CD14-positive monocyte (primary cell): ENCODE measurements around the gene ZSWIM5. TPM values are rescaled to one million over a fixed set of nuclear protein-coding genes. Genes with fewer than 3 reads are reported as not detected.
A peak's percentile ranks its signal among the peaks of the same experiment; 100 is the strongest.

Source experiments
- DNase-seq, 3 donors: peaks; one replicate each; pipeline ENCODE4 v3.0.0-alpha.2; 2011 to 2022
- H2AFZ ChIP-seq: 2 replicates; pipeline ENCODE4 v1.6.0; 2012; ENCODE audit warnings: mild to moderate bottlenecking, low read depth, low read length, inconsistent platforms; ENCODE audit not compliant: insufficient read depth, poor library complexity, severe bottlenecking
- H3K27ac ChIP-seq, 2 donors: 1 replicate in 1 of 2; 2 replicates in 1 of 2; pipeline ENCODE4 v1.5.1; 2012 to 2013; ENCODE audit warnings: low read length in 2 of 2, control low read depth in 1 of 2, inconsistent platforms in 1 of 2, low read depth in 1 of 2, mild to moderate bottlenecking in 1 of 2
- H3K27me3 ChIP-seq, 2 donors: one replicate each; pipeline versions ENCODE4 v1.6.0 to v1.6.1; 2011 to 2013; ENCODE audit warnings: low read length in 2 of 2; ENCODE audit not compliant: control insufficient read depth in 2 of 2, insufficient read depth in 2 of 2
- H3K36me3 ChIP-seq, 2 donors: replicated peaks in 1 of 2; 1 replicate in 1 of 2; 2 replicates in 1 of 2; pipeline versions ENCODE4 v1.5.1 to v1.6.1; 2012 to 2013; ENCODE audit warnings: low read length in 2 of 2, control low read depth in 1 of 2, inconsistent platforms in 1 of 2, mild to moderate bottlenecking in 1 of 2; ENCODE audit not compliant: insufficient read depth in 2 of 2, control insufficient read depth in 1 of 2
- H3K4me1 ChIP-seq, 2 donors: 1 replicate in 1 of 2; 2 replicates in 1 of 2; pipeline versions ENCODE4 v1.5.1 to v1.6.1; 2012 to 2013; ENCODE audit warnings: low read length in 2 of 2, control low read depth in 1 of 2, inconsistent platforms in 1 of 2, mild to moderate bottlenecking in 1 of 2, moderate library complexity in 1 of 2; ENCODE audit not compliant: insufficient read depth in 2 of 2, control insufficient read depth in 1 of 2
- H3K4me2 ChIP-seq: replicated peaks from 2 replicates; pipeline ENCODE3; 2012; ENCODE audit warnings: low read length, moderate library complexity, mild to moderate bottlenecking; ENCODE audit not compliant: poor library complexity, severe bottlenecking; ENCODE audit errors: extremely low read depth
- H3K4me3 ChIP-seq, 3 experiments: fragments of 200-600 bp in 1 of 3; sonication (generic) in 1 of 3; replicated peaks in 1 of 3; 1 replicate in 2 of 3; 2 replicates in 1 of 3; pipeline ENCODE4 v1.5.1; 2011 to 2013; ENCODE audit warnings: low read length in 3 of 3, mild to moderate bottlenecking in 3 of 3, control low read depth in 2 of 3, low read depth in 2 of 3, inconsistent platforms in 1 of 3, moderate library complexity in 1 of 3
- H3K79me2 ChIP-seq: 2 replicates; pipeline ENCODE4 v1.6.0; 2012; ENCODE audit warnings: mild to moderate bottlenecking, control low read depth, inconsistent platforms, low read length, moderate library complexity; ENCODE audit not compliant: insufficient read depth
- H3K9ac ChIP-seq: 2 replicates; pipeline ENCODE4 v1.6.0; 2017; ENCODE audit warnings: low read length, mild to moderate bottlenecking; ENCODE audit not compliant: insufficient read depth, poor library complexity, severe bottlenecking
- H3K9me3 ChIP-seq, 2 donors: replicated peaks in 1 of 2; 1 replicate in 1 of 2; 2 replicates in 1 of 2; pipeline versions ENCODE4 v1.5.1 to v1.6.1; 2012 to 2013; ENCODE audit warnings: low read length in 2 of 2, control low read depth in 1 of 2; ENCODE audit not compliant: control insufficient read depth in 1 of 2, insufficient read depth in 1 of 2
- H4K20me1 ChIP-seq: 2 replicates; pipeline ENCODE4 v1.6.0; 2012; ENCODE audit warnings: mild to moderate bottlenecking, low read length, control low read depth, moderate library complexity; ENCODE audit not compliant: insufficient read depth
- H3K27ac Mint-ChIP-seq, 7 donors: one replicate each; pipeline ENCODE4 v1.8.0; 2020; ENCODE audit warnings: mild to moderate bottlenecking in 7 of 7, mixed read lengths in 7 of 7, moderate library complexity in 6 of 7, inconsistent platforms in 2 of 7
- H3K27me3 Mint-ChIP-seq, 3 donors: one replicate each; pipeline ENCODE4 v1.8.0; 2021 to 2022; ENCODE audit warnings: low read depth in 3 of 3, mild to moderate bottlenecking in 3 of 3, mixed read lengths in 3 of 3, moderate library complexity in 3 of 3, inconsistent platforms in 1 of 3
- H3K36me3 Mint-ChIP-seq, 2 donors: one replicate each; pipeline ENCODE4 v1.8.0; 2020; ENCODE audit warnings: mixed read lengths in 2 of 2, inconsistent platforms in 1 of 2, mild to moderate bottlenecking in 1 of 2
- H3K4me1 Mint-ChIP-seq: one replicate; pipeline ENCODE4 v1.8.0; 2020; ENCODE audit warnings: mild to moderate bottlenecking, mixed read lengths
- H3K4me3 Mint-ChIP-seq, 2 donors: one replicate each; pipeline ENCODE4 v1.8.0; 2020; ENCODE audit warnings: mild to moderate bottlenecking in 2 of 2, mixed read lengths in 2 of 2, moderate library complexity in 1 of 2
- H3K9me3 Mint-ChIP-seq, 7 donors: one replicate each; pipeline ENCODE4 v1.8.0; 2020 to 2022; ENCODE audit warnings: mixed read lengths in 7 of 7, mild to moderate bottlenecking in 6 of 7, moderate library complexity in 6 of 7, inconsistent platforms in 2 of 7
- WGBS: methylation state at CpG from one replicate; pipeline ENCODE4 v1.1.5; 2013; ENCODE audit warnings: missing lambda C conversion rate; ENCODE audit not compliant: insufficient coverage; 5-methylcytosine and 5-hydroxymethylcytosine counted together
- intact Hi-C, 2 donors: fragments of 100-400 bp; cut with micrococcal nuclease; formaldehyde crosslinking; loops; one replicate each; pipeline versions ENCODE4 v1.15.0 to v1.15.1; 2023
- polyA plus RNA-seq, 3 donors: library from polyadenylated mRNA; depleted of rRNA in 1 of 3; unstranded in 2 of 3; stranded (reverse) in 1 of 3; fragments of 300-500 nt in 2 of 3; fragments of >200 nt in 1 of 3; fragmentation: Illumina TruSeq in 2 of 3; gene quantifications; 1 replicate in 2 of 3; 2 replicates in 1 of 3; pipeline ENCODE4 v1.2.3, GENCODE V29; 2012 to 2021
- TF ChIP-seq, protein P1 (sequence below): fragments of 200-600 bp; IDR thresholded peaks from one replicate; pipeline ENCODE4 v1.8.0; 2022; ENCODE audit warnings: antibody characterized with exemption, mild to moderate bottlenecking

ZSWIM5 gene
- polyA plus RNA-seq, 3 donors = not detected

- intact Hi-C loops = no loop called here
- Mint-ChIP-seq H3K9me3 (no peaks in the 10 kb centered on the region), H3K36me3 (no peaks in the 10 kb centered on the region), H3K27me3 (no peaks in the 10 kb centered on the region), H3K4me1 (peaks cover 3% of the 10 kb centered on the region), H3K27ac (peak overlapping the region in 1 of 7 donors; percentile 37), H3K4me3 (no peak overlapping the region)
- Histone ChIP-seq H3K4me1 (no peaks in the 10 kb centered on the region), H2AFZ (no peak overlapping the region), H3K27ac (no peak overlapping the region), H3K4me2 (no peak overlapping the region), H3K27me3 (no peaks in the 10 kb centered on the region), H4K20me1 (no peaks in the 10 kb centered on the region), H3K79me2 (no peaks in the 10 kb centered on the region), H3K9me3 (no peaks in the 10 kb centered on the region), H3K4me3 (no peak overlapping the region), H3K9ac (no peak overlapping the region), H3K36me3 (no peaks in the 10 kb centered on the region)
- DNase-seq = no peak
- WGBS = 94% methylated on average over 6 of the region's 7 CpGs
- TF ChIP-seq, protein P1, sequence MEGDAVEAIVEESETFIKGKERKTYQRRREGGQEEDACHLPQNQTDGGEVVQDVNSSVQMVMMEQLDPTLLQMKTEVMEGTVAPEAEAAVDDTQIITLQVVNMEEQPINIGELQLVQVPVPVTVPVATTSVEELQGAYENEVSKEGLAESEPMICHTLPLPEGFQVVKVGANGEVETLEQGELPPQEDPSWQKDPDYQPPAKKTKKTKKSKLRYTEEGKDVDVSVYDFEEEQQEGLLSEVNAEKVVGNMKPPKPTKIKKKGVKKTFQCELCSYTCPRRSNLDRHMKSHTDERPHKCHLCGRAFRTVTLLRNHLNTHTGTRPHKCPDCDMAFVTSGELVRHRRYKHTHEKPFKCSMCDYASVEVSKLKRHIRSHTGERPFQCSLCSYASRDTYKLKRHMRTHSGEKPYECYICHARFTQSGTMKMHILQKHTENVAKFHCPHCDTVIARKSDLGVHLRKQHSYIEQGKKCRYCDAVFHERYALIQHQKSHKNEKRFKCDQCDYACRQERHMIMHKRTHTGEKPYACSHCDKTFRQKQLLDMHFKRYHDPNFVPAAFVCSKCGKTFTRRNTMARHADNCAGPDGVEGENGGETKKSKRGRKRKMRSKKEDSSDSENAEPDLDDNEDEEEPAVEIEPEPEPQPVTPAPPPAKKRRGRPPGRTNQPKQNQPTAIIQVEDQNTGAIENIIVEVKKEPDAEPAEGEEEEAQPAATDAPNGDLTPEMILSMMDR = no peak
Observed at GRCh38 chr1:45035631-45036301, 170.6 kb downstream of the ZSWIM5 start.

GRCh38 chr1:45033356-45033755 lies 173.0 kb downstream of the ZSWIM5 start:
- intact Hi-C loops = no loop called here
- Histone ChIP-seq H3K4me2 (no peak overlapping the region), H3K79me2 (no peaks in the 10 kb centered on the region), H3K9ac (no peak overlapping the region), H3K36me3 (no peaks in the 10 kb centered on the region), H2AFZ (no peak overlapping the region), H3K27ac (no peak overlapping the region), H3K4me3 (no peak overlapping the region), H4K20me1 (no peaks in the 10 kb centered on the region), H3K9me3 (no peaks in the 10 kb centered on the region), H3K4me1 (no peaks in the 10 kb centered on the region), H3K27me3 (no peaks in the 10 kb centered on the region)
- WGBS = no CpG with 5 or more reads among the region's 1 CpG
- H3K36me3 Mint-ChIP-seq = no peaks in the 10 kb centered on the region
- H3K9me3 Mint-ChIP-seq = no peaks in the 10 kb centered on the region
- TF ChIP-seq, protein P1 = no peak
- H3K27me3 Mint-ChIP-seq = peaks cover 0 to 2% (median 0%) of the 10 kb centered on the region in 3 donors
- no peak for DNase-seq
- H3K4me3 Mint-ChIP-seq = no peak overlapping the region
- H3K4me1 Mint-ChIP-seq = peaks cover 3% of the 10 kb centered on the region
- H3K27ac Mint-ChIP-seq = no peak overlapping the region
